Caco-2 (cell line): ENCODE measurements around the gene TOR1B. TPM values are rescaled to one million over a fixed set of nuclear protein-coding genes. Genes with fewer than 3 reads are reported as not detected.

Experiments
- BruUV-seq: library from RNA; stranded (reverse); fragments of 400-500 nt; replicated peaks from 2 replicates; lab custom pipeline; 2021; lab: Mats Ljungman, UMichigan
- CTCF ChIA-PET: fragments of 300-600 bp; sonication (Branson Sonifier 250); formaldehyde crosslinking; loops from one replicate; lab custom pipeline; 2022; ENCODE audit warnings: antibody characterized with exemption; lab: Charles Lee
- POLR2A ChIA-PET: fragments of 300-600 bp; sonication (Branson Sonifier 250); formaldehyde crosslinking; loops from one replicate; lab custom pipeline; 2022; ENCODE audit warnings: antibody characterized with exemption; lab: Charles Lee
- DNase-seq, 2 experiments: peaks; one replicate each; pipeline versions ENCODE4 v3.0.0 to v3.0.0-alpha.2; 2020 to 2022
- H3K27me3 ChIP-seq: replicated peaks from 2 replicates; pipeline ENCODE4 v1.6.0; 2011; ENCODE audit warnings: low read length; ENCODE audit not compliant: control insufficient read depth, insufficient read depth
- H3K36me3 ChIP-seq: 2 replicates; pipeline ENCODE4 v1.5.1; 2011; ENCODE audit warnings: low read length; ENCODE audit not compliant: control insufficient read depth, insufficient read depth
- H3K4me1 ChIP-seq: fragments of 250-450 bp; sonication (Bioruptor Pico); 2 replicates; pipeline ENCODE4 v1.5.1; 2020; ENCODE audit warnings: mild to moderate bottlenecking
- H3K4me3 ChIP-seq: 2 replicates; pipeline ENCODE4 v1.5.1; 2011; ENCODE audit warnings: low read depth, mild to moderate bottlenecking, control low read depth, low read length
- H3K9me3 ChIP-seq: fragments of 250-450 bp; sonication (Bioruptor Pico); 2 replicates; pipeline ENCODE4 v1.5.1; 2020; ENCODE audit warnings: mild to moderate bottlenecking, moderate library complexity
- H3K27ac Mint-ChIP-seq: one replicate; pipeline ENCODE4 v1.8.0; 2022; ENCODE audit warnings: mixed read lengths; ENCODE audit not compliant: unreplicated experiment
- H3K27me3 Mint-ChIP-seq: one replicate; pipeline ENCODE4 v1.8.0; 2022; ENCODE audit warnings: mixed read lengths; ENCODE audit not compliant: insufficient read depth, unreplicated experiment
- H3K36me3 Mint-ChIP-seq: one replicate; pipeline ENCODE4 v1.8.0; 2022; ENCODE audit warnings: mild to moderate bottlenecking, mixed read lengths; ENCODE audit not compliant: insufficient read depth, unreplicated experiment
- H3K4me1 Mint-ChIP-seq: one replicate; pipeline ENCODE4 v1.8.0; 2022; ENCODE audit warnings: low read depth, mixed read lengths; ENCODE audit not compliant: unreplicated experiment
- H3K4me3 Mint-ChIP-seq: one replicate; pipeline ENCODE4 v1.8.0; 2022; ENCODE audit warnings: mild to moderate bottlenecking, moderate library complexity, mixed read lengths; ENCODE audit not compliant: unreplicated experiment
- H3K9me3 Mint-ChIP-seq: one replicate; pipeline ENCODE4 v1.8.0; 2022; ENCODE audit warnings: mixed read lengths; ENCODE audit not compliant: unreplicated experiment
- intact Hi-C: fragments of 100-400 bp; cut with micrococcal nuclease; formaldehyde crosslinking; loops from one replicate; pipeline ENCODE4 v1.10.0; 2022; ENCODE audit not compliant: unreplicated experiment
- total RNA-seq: library from RNA; stranded (reverse); gene quantifications from 2 replicates; pipeline ENCODE4 v1.2.3, GENCODE V29; 2022
- TF ChIP-seq, protein P1 (sequence below), 2 experiments: fragments of 200-600 bp in 1 of 2; IDR thresholded peaks; 1 replicate in 1 of 2; 2 replicates in 1 of 2; pipeline versions ENCODE4 v1.5.1 to v1.8.0; 2011 to 2022; ENCODE audit warnings: antibody characterized with exemption in 1 of 2, control low read depth in 1 of 2, inconsistent platforms in 1 of 2, low read depth in 1 of 2, low read length in 1 of 2, mild to moderate bottlenecking in 1 of 2, moderate library complexity in 1 of 2; ENCODE audit not compliant: insufficient read depth in 1 of 2, severe bottlenecking in 1 of 2, unreplicated experiment in 1 of 2

Gene TOR1B
- total RNA-seq, 1 experiment from 2014 or later, result 22.8 TPM

DNA sequence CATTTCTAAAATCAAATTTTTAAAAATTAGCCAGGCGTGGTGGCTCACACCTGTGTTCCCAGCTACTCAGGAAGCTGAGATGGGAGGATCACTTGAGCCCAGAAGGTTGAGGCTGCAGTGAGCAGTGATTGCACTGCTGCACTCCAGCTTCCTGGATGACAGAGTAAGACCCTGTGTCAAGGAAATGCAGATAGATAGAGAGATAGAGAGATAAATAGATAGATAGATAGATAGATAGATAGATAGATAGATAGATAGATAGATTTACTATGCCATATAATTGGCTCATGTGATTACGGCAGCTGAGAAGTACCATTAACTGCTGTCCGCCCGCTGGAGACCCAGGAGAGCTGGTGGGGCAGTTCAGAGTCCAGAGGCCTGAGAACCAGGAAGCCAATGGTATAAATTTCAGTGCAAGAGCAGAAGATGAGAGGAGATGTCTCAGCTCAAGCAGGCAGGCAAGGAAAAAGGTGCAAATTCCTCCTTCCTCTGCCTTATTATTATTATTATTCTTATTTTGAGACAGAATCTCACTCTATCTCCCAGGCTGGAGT lies 37.1 kb upstream of the TOR1B start:
- Histone ChIP-seq H3K4me3 (no peak overlapping the region), H3K36me3 (no peaks in the 10 kb centered on the region), H3K27me3 (no peaks in the 10 kb centered on the region), H3K4me1 (peaks cover 21% of the 10 kb centered on the region), H3K9me3 (no peaks in the 10 kb centered on the region)
- H3K4me3 Mint-ChIP-seq, result no peak overlapping the region
- H3K9me3 Mint-ChIP-seq, result no peaks in the 10 kb centered on the region
- intact Hi-C loops, result no loop called here
- peaks cover 8% of the 10 kb centered on the region for H3K4me1 Mint-ChIP-seq
- TF ChIP-seq, protein P1, sequence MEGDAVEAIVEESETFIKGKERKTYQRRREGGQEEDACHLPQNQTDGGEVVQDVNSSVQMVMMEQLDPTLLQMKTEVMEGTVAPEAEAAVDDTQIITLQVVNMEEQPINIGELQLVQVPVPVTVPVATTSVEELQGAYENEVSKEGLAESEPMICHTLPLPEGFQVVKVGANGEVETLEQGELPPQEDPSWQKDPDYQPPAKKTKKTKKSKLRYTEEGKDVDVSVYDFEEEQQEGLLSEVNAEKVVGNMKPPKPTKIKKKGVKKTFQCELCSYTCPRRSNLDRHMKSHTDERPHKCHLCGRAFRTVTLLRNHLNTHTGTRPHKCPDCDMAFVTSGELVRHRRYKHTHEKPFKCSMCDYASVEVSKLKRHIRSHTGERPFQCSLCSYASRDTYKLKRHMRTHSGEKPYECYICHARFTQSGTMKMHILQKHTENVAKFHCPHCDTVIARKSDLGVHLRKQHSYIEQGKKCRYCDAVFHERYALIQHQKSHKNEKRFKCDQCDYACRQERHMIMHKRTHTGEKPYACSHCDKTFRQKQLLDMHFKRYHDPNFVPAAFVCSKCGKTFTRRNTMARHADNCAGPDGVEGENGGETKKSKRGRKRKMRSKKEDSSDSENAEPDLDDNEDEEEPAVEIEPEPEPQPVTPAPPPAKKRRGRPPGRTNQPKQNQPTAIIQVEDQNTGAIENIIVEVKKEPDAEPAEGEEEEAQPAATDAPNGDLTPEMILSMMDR (IDR thresholded peaks at IDR 0.05; ENCODE audit: insufficient read depth in 1 of 2, low read depth in 1 of 2, low read length in 1 of 2, severe bottlenecking in 1 of 2, unreplicated experiment in 1 of 2), result no peak
- H3K27ac Mint-ChIP-seq, result no peak overlapping the region
- ChIA-PET POLR2A (no interaction called here), CTCF (interaction anchor here (1.4 kb wide), 1 partner anchor 13 kb away, joined by 4 read pairs; the partner anchor contains the start of gene PTGES)
- peaks cover 11% of the 10 kb centered on the region for H3K36me3 Mint-ChIP-seq
- H3K27me3 Mint-ChIP-seq, result no peaks in the 10 kb centered on the region
- no peak for DNase-seq
- BruUV-seq, result no TSS peak

- Histone ChIP-seq H3K36me3 (no peaks in the 10 kb centered on the region), H3K9me3 (no peaks in the 10 kb centered on the region), H3K27me3 (no peaks in the 10 kb centered on the region), H3K4me1 (no peaks in the 10 kb centered on the region), H3K4me3 (no peak overlapping the region)
- CTCF ChIA-PET, result no interaction called here
- TF ChIP-seq, protein P1 (IDR thresholded peaks at IDR 0.05; ENCODE audit: insufficient read depth in 1 of 2, low read depth in 1 of 2, low read length in 1 of 2, severe bottlenecking in 1 of 2, unreplicated experiment in 1 of 2), result no peak
- no peaks in the 10 kb centered on the region for H3K9me3 Mint-ChIP-seq
- no peaks in the 10 kb centered on the region for H3K36me3 Mint-ChIP-seq
- intact Hi-C loops, result no loop called here
- H3K27ac Mint-ChIP-seq, result no peak overlapping the region
- H3K4me3 Mint-ChIP-seq, result no peak overlapping the region
- no TSS peak for BruUV-seq
- no peaks in the 10 kb centered on the region for H3K27me3 Mint-ChIP-seq
- POLR2A ChIA-PET, result no interaction called here
- H3K4me1 Mint-ChIP-seq, result no peaks in the 10 kb centered on the region
- no peak for DNase-seq
Measured at GRCh38 chr9:129768486-129768885, 34.5 kb upstream of the TOR1B start.

- CTCF ChIA-PET, result interaction anchor here (0.7 to 1.1 kb wide), 3 partner anchors 10 to 910 kb away, joined by 3 to 6 read pairs (median 6); no protein-coding TSS in a partner anchor
- TF ChIP-seq, protein P1 (IDR thresholded peaks at IDR 0.05; ENCODE audit: insufficient read depth in 1 of 2, low read depth in 1 of 2, low read length in 1 of 2, severe bottlenecking in 1 of 2, unreplicated experiment in 1 of 2), result no peak
- BruUV-seq, result no TSS peak
- H3K27me3 Mint-ChIP-seq, result peaks cover 2% of the 10 kb centered on the region
- intact Hi-C loops, result no loop called here
- Histone ChIP-seq H3K9me3 (no peaks in the 10 kb centered on the region), H3K4me3 (no peak overlapping the region), H3K36me3 (no peaks in the 10 kb centered on the region), H3K4me1 (no peaks in the 10 kb centered on the region), H3K27me3 (no peaks in the 10 kb centered on the region)
- H3K4me1 Mint-ChIP-seq, result no peaks in the 10 kb centered on the region
- POLR2A ChIA-PET, result no interaction called here
- H3K4me3 Mint-ChIP-seq, result no peak overlapping the region
- H3K9me3 Mint-ChIP-seq, result no peaks in the 10 kb centered on the region
- no peak for DNase-seq
- no peak overlapping the region for H3K27ac Mint-ChIP-seq
- H3K36me3 Mint-ChIP-seq, result no peaks in the 10 kb centered on the region
Measured at GRCh38 chr9:129769669-129770068, 33.3 kb upstream of the TOR1B start.
